Fibroblast of lung (primary cell): ENCODE measurements around the gene MACROD2. TPM values are rescaled to one million over a fixed set of nuclear protein-coding genes. Genes with fewer than 3 reads are reported as not detected.

Experiments used
- DNase-seq, 2 donors: peaks; one replicate each; pipeline versions ENCODE4 v3.0.0 to v3.0.0-alpha.2; 2010; ENCODE audit warnings: low read depth in 2 of 2
- H2AFZ ChIP-seq: 2 replicates; pipeline ENCODE4 v1.5.1; 2012; ENCODE audit warnings: low read length, control low read depth, inconsistent platforms
- H3K27ac ChIP-seq: 2 replicates; pipeline ENCODE4 v1.5.1; 2011; ENCODE audit warnings: low read length, control low read depth; ENCODE audit not compliant: insufficient read depth
- H3K27me3 ChIP-seq: 2 replicates; pipeline ENCODE4 v1.5.1; 2011; ENCODE audit warnings: mild to moderate bottlenecking, low read length; ENCODE audit not compliant: control insufficient read depth, insufficient read depth
- H3K36me3 ChIP-seq: 2 replicates; pipeline ENCODE4 v1.5.1; 2011; ENCODE audit warnings: low read length; ENCODE audit not compliant: control insufficient read depth, insufficient read depth
- H3K4me1 ChIP-seq: 2 replicates; pipeline ENCODE4 v1.5.1; 2011; ENCODE audit warnings: low read length; ENCODE audit not compliant: control insufficient read depth, insufficient read depth; ENCODE audit errors: extremely low read depth
- H3K4me2 ChIP-seq: 2 replicates; pipeline ENCODE4 v1.5.1; 2011; ENCODE audit warnings: low read length, control low read depth; ENCODE audit not compliant: insufficient read depth; ENCODE audit errors: extremely low read depth
- H3K4me3 ChIP-seq, 4 experiments: fragments of 200-600 bp in 1 of 4; sonication (generic) in 1 of 4; replicated peaks in 1 of 4; 2 replicates each; pipeline ENCODE4 v1.5.1; 2011 to 2016; ENCODE audit warnings: low read length in 4 of 4, low read depth in 3 of 4, mild to moderate bottlenecking in 3 of 4, control low read depth in 2 of 4, inconsistent platforms in 1 of 4, mixed read lengths in 1 of 4; ENCODE audit not compliant: insufficient read depth in 1 of 4; ENCODE audit errors: control extremely low read depth in 1 of 4
- H3K79me2 ChIP-seq: 2 replicates; pipeline ENCODE4 v1.5.1; 2012; ENCODE audit warnings: mild to moderate bottlenecking, low read length, inconsistent platforms; ENCODE audit not compliant: control insufficient read depth, insufficient read depth
- H3K9ac ChIP-seq: 2 replicates; pipeline ENCODE4 v1.5.1; 2011; ENCODE audit warnings: mild to moderate bottlenecking, low read length, control low read depth; ENCODE audit not compliant: insufficient read depth
- H3K9me3 ChIP-seq: 2 replicates; pipeline ENCODE4 v1.5.1; 2012; ENCODE audit warnings: low read depth, low read length; ENCODE audit not compliant: control insufficient read depth, insufficient read depth
- H4K20me1 ChIP-seq: 2 replicates; pipeline ENCODE4 v1.5.1; 2011; ENCODE audit warnings: low read length; ENCODE audit not compliant: control insufficient read depth, insufficient read depth; ENCODE audit errors: extremely low read depth
- CTCF ChIP-seq, 2 donors: IDR thresholded peaks in 1 of 2; conservative IDR thresholded peaks in 1 of 2; 1 replicate in 1 of 2; 2 replicates in 1 of 2; pipeline ENCODE4 v1.5.1; 2011 to 2012; ENCODE audit warnings: low read length in 2 of 2, control low read depth in 1 of 2, inconsistent platforms in 1 of 2, low read depth in 1 of 2, mild to moderate bottlenecking in 1 of 2
- EZH2 ChIP-seq: IDR thresholded peaks from 2 replicates; pipeline ENCODE4 v1.5.1; 2012; ENCODE audit warnings: low read length, control low read depth, mild to moderate bottlenecking; ENCODE audit errors: missing control alignments
- polyA plus RNA-seq, 2 donors: library from polyadenylated mRNA; depleted of rRNA in 1 of 2; stranded (reverse) in 1 of 2; unstranded in 1 of 2; fragments of >200 nt; gene quantifications; 2 replicates each; pipeline ENCODE4 v1.2.1, GENCODE V29; 2011 to 2012; ENCODE audit warnings: missing spikeins in 1 of 2
- total RNA-seq: library from RNA; depleted of rRNA; stranded (reverse); fragments of >200 nt; gene quantifications from 2 replicates; pipeline ENCODE4 v1.2.1, GENCODE V29; 2014

MACROD2 gene
- total and polyA plus RNA-seq, 2 donors (not counting 1 experiment from before 2014, with no cell fraction given) = 0.54 to 1.7 TPM

- H3K36me3 ChIP-seq = no peaks in the 10 kb centered on the region
- H3K27ac ChIP-seq = no peak overlapping the region
- no peak overlapping the region for H3K9ac ChIP-seq
- no peak for TF ChIP-seq EZH2
- TF ChIP-seq CTCF (conservative IDR thresholded peaks at IDR 0.05 in 1 of 2, IDR thresholded peaks at IDR 0.05 in 1 of 2; ENCODE audit: low read depth in 1 of 2, low read length in 2 of 2) = no peak
- no peaks in the 10 kb centered on the region for H4K20me1 ChIP-seq
- H3K27me3 ChIP-seq = no peaks in the 10 kb centered on the region
- H3K4me3 ChIP-seq = no peak overlapping the region
- H3K79me2 ChIP-seq = no peaks in the 10 kb centered on the region
- H3K9me3 ChIP-seq = no peaks in the 10 kb centered on the region
- H3K4me2 ChIP-seq = no peak overlapping the region
- no peak overlapping the region for H2AFZ ChIP-seq
- H3K4me1 ChIP-seq = peaks cover 10% of the 10 kb centered on the region
- DNase-seq = peak in 1 of 2 donors; percentile 83
Measured at GRCh38 chr20:14197097-14197496, 201.8 kb downstream of the MACROD2 start.

GRCh38 chr20:14198416-14198815 lies 203.1 kb downstream of the MACROD2 start:
- Histone ChIP-seq H3K27ac (no peak overlapping the region), H2AFZ (no peak overlapping the region), H3K79me2 (no peaks in the 10 kb centered on the region), H3K4me1 (peaks cover 10% of the 10 kb centered on the region), H3K4me3 (no peak overlapping the region), H3K9ac (no peak overlapping the region), H3K36me3 (no peaks in the 10 kb centered on the region), H4K20me1 (no peaks in the 10 kb centered on the region), H3K27me3 (no peaks in the 10 kb centered on the region), H3K4me2 (no peak overlapping the region), H3K9me3 (no peaks in the 10 kb centered on the region)
- TF ChIP-seq CTCF (conservative IDR thresholded peaks at IDR 0.05 in 1 of 2, IDR thresholded peaks at IDR 0.05 in 1 of 2; ENCODE audit: low read depth in 1 of 2, low read length in 2 of 2) (no peak), EZH2 (no peak)
- no peak for DNase-seq

GRCh38 chr20:14199111-14199510 lies 203.8 kb downstream of the MACROD2 start:
- H3K79me2 ChIP-seq = no peaks in the 10 kb centered on the region
- H3K4me1 ChIP-seq = peaks cover 10% of the 10 kb centered on the region
- no peak overlapping the region for H3K4me2 ChIP-seq
- H3K4me3 ChIP-seq = no peak overlapping the region
- no peak overlapping the region for H3K27ac ChIP-seq
- TF ChIP-seq CTCF (conservative IDR thresholded peaks at IDR 0.05 in 1 of 2, IDR thresholded peaks at IDR 0.05 in 1 of 2; ENCODE audit: low read depth in 1 of 2, low read length in 2 of 2) (no peak), EZH2 (no peak)
- no peaks in the 10 kb centered on the region for H3K27me3 ChIP-seq
- H3K36me3 ChIP-seq = no peaks in the 10 kb centered on the region
- peak in 1 of 2 donors; percentile 31 for DNase-seq
- H3K9me3 ChIP-seq = no peaks in the 10 kb centered on the region
- H2AFZ ChIP-seq = no peak overlapping the region
- H4K20me1 ChIP-seq = no peaks in the 10 kb centered on the region
- no peak overlapping the region for H3K9ac ChIP-seq
